Stimulated activated effector memory CD8-positive, alpha-beta T cell treated with anti-CD3 and anti-CD28 coated beads, Interleukin-12 subunit alpha, Interleukin-12 subunit beta, amount 100 ng/mL, for 72 hours (primary cell): ENCODE data around the gene VSX1.

ENCODE experiments used
- ATAC-seq: fragments of 150-1000 bp; cut with Tn5 transposase; 2 replicates; pipeline ENCODE4 v1.10.0; 2021
- DNase-seq, 2 donors: peaks; one replicate each; pipeline ENCODE4 v3.0.0; 2021 to 2022; ENCODE audit warnings: low spot score in 2 of 2
- H3K27ac Mint-ChIP-seq: one replicate; pipeline ENCODE4 v1.8.0; 2022; ENCODE audit warnings: mild to moderate bottlenecking, mixed read lengths
- H3K36me3 Mint-ChIP-seq: one replicate; pipeline ENCODE4 v1.8.0; 2022; ENCODE audit warnings: mild to moderate bottlenecking, mixed read lengths
- H3K4me1 Mint-ChIP-seq: one replicate; pipeline ENCODE4 v1.8.0; 2022; ENCODE audit warnings: mixed read lengths
- H3K4me3 Mint-ChIP-seq: one replicate; pipeline ENCODE4 v1.8.0; 2022; ENCODE audit warnings: mild to moderate bottlenecking, mixed read lengths
- H3K9me3 Mint-ChIP-seq: one replicate; pipeline ENCODE4 v1.8.0; 2022; ENCODE audit warnings: mixed read lengths

VSX1 gene

GRCh38 chr20:25063546-25063945 lies 18.4 kb downstream of the VSX1 start:
- ATAC-seq (no peak), DNase-seq (no peak)
- Mint-ChIP-seq H3K27ac (no peak overlapping the region), H3K4me1 (peaks cover 17% of the 10 kb centered on the region), H3K9me3 (no peaks in the 10 kb centered on the region), H3K4me3 (no peak overlapping the region), H3K36me3 (no peaks in the 10 kb centered on the region)

DNA sequence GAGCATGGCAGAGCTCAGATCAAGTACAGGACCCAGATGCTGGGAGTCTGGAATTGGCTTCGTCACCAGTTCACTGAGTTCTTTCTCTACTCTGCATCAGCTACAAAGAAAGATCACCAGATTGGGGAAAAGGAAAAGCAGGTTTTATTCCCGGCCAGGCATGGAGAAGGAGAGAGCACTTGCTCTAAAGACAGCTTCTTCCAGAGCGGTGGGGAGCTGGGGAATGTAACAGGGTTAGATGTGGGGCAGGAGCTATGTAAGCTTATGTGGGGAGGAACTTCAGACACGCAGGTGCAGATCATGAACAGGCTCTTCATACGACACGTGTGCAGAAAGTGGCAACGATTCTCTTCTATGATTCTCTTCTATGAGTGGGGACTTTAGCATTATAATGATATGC lies 19.1 kb downstream of the VSX1 start:
- ATAC-seq, result no peak
- Mint-ChIP-seq H3K36me3 (no peaks in the 10 kb centered on the region), H3K4me3 (no peak overlapping the region), H3K9me3 (no peaks in the 10 kb centered on the region), H3K27ac (no peak overlapping the region), H3K4me1 (peaks cover 17% of the 10 kb centered on the region)
- no peak for DNase-seq

DNA sequence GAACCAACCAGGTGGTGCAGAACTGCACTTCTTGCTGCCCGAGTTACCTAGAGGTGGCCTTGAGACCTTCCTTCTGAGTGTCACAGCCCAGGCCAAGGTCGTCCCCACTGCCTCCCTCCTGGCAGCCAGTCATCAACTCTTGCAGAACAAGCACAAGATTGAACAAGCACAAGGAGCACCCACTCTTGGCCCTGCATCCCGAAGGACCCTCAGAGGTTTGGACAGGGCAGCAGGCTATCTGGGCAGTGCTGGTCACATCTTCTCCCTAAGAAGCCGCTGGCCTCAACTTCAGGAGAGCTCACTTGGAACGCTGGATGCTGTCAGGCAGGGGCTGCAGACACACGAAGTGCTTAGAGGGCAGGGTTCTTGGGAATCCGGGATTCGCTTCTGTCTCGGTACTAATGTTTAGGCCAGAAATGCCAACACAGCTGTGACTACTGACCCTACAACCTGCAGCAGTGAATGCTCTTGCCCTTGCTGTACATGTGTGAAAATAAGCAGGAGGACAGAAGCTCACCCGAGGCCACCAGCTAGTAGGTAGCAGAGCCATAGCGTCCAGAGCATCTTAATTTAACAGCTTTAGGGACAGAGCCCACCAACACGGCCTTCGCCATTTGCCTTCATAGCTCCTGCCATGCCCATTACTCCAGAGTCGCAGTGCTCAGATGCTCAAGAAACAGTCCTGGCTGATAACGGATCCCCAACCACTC lies 20.0 kb downstream of the VSX1 start:
- DNase-seq, result no peak
- H3K27ac Mint-ChIP-seq, result no peak overlapping the region
- no peaks in the 10 kb centered on the region for H3K36me3 Mint-ChIP-seq
- peaks cover 18% of the 10 kb centered on the region for H3K4me1 Mint-ChIP-seq
- no peak overlapping the region for H3K4me3 Mint-ChIP-seq
- ATAC-seq, result no peak
- no peaks in the 10 kb centered on the region for H3K9me3 Mint-ChIP-seq

GRCh38 chr20:25061103-25061799 lies 20.7 kb downstream of the VSX1 start:
- Mint-ChIP-seq H3K36me3 (peaks cover 3% of the 10 kb centered on the region), H3K27ac (no peak overlapping the region), H3K4me1 (peaks cover 23% of the 10 kb centered on the region), H3K4me3 (no peak overlapping the region), H3K9me3 (no peaks in the 10 kb centered on the region)
- no peak for ATAC-seq
- DNase-seq, result no peak

- no peak for ATAC-seq
- Mint-ChIP-seq H3K4me1 (peaks cover 24% of the 10 kb centered on the region), H3K27ac (no peak overlapping the region), H3K9me3 (no peaks in the 10 kb centered on the region), H3K36me3 (peaks cover 5% of the 10 kb centered on the region), H3K4me3 (no peak overlapping the region)
- DNase-seq, result no peak
Measured at GRCh38 chr20:25059866-25060465, 22.0 kb downstream of the VSX1 start.

- H3K4me1 Mint-ChIP-seq, result peaks cover 33% of the 10 kb centered on the region
- ATAC-seq, result no peak
- no peaks in the 10 kb centered on the region for H3K9me3 Mint-ChIP-seq
- H3K4me3 Mint-ChIP-seq, result peak overlapping the region; percentile 77
- H3K27ac Mint-ChIP-seq, result peak overlapping the region; percentile 30
- peaks cover 5% of the 10 kb centered on the region for H3K36me3 Mint-ChIP-seq
- no peak for DNase-seq
Measured at GRCh38 chr20:25058847-25059810, 22.8 kb downstream of the VSX1 start.

GRCh38 chr20:25058051-25058846 lies 23.7 kb downstream of the VSX1 start, which contains the start of gene ACSS1:
Gene ACSS1, minus strand, starts transcription at chr20:25058139. Its CDS starts 37 bp downstream, at chr20:25058102.
- Mint-ChIP-seq H3K36me3 (peaks cover 5% of the 10 kb centered on the region), H3K9me3 (no peaks in the 10 kb centered on the region), H3K27ac (peak within 1 kb of the TSS; percentile 82), H3K4me1 (peaks cover 42% of the 10 kb centered on the region), H3K4me3 (peak within 1 kb of the TSS; percentile 77)
- ATAC-seq (peak; percentile 76), DNase-seq (peak; percentile 58 to 87)

- peak; percentile 65 to 89 for DNase-seq
- peak overlapping the region; percentile 82 for H3K27ac Mint-ChIP-seq
- peak; percentile 68 for ATAC-seq
- peak overlapping the region; percentile 77 for H3K4me3 Mint-ChIP-seq
- H3K9me3 Mint-ChIP-seq, result no peaks in the 10 kb centered on the region
- peaks cover 45% of the 10 kb centered on the region for H3K4me1 Mint-ChIP-seq
- peaks cover 5% of the 10 kb centered on the region for H3K36me3 Mint-ChIP-seq
Measured at GRCh38 chr20:25057234-25058050, 24.5 kb downstream of the VSX1 start.

DNA sequence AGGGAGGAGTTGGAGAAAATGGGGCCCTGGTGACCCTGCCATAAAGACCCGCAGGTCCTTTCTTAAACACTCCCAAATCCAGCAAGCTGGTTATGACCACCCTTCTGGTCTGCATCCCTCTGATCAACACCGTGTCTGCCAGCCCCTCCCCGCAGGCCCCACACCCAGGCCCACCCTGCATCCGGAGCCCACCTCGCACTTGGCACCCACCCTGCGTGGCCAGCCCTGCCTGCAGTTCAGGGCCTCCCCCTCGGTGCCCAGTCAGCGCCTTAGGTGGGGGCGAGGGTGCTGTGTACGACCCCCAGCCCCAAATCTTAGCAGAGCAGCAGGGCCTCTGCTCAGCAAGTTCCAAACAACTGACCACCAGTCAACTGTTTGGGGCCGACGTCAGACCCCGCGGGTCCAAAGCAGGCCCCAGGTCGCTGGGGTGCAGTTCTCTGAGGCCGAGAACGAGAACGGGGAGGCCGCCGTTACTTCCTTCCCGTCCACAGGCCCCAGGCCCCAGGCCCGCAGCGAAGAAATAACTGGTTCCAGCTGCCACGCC lies 25.2 kb downstream of the VSX1 start:
- Mint-ChIP-seq H3K27ac (peak overlapping the region; percentile 82), H3K4me1 (peaks cover 52% of the 10 kb centered on the region), H3K4me3 (peak overlapping the region; percentile 77), H3K9me3 (no peaks in the 10 kb centered on the region), H3K36me3 (peaks cover 5% of the 10 kb centered on the region)
- ATAC-seq, result no peak
- DNase-seq, result no peak

DNA sequence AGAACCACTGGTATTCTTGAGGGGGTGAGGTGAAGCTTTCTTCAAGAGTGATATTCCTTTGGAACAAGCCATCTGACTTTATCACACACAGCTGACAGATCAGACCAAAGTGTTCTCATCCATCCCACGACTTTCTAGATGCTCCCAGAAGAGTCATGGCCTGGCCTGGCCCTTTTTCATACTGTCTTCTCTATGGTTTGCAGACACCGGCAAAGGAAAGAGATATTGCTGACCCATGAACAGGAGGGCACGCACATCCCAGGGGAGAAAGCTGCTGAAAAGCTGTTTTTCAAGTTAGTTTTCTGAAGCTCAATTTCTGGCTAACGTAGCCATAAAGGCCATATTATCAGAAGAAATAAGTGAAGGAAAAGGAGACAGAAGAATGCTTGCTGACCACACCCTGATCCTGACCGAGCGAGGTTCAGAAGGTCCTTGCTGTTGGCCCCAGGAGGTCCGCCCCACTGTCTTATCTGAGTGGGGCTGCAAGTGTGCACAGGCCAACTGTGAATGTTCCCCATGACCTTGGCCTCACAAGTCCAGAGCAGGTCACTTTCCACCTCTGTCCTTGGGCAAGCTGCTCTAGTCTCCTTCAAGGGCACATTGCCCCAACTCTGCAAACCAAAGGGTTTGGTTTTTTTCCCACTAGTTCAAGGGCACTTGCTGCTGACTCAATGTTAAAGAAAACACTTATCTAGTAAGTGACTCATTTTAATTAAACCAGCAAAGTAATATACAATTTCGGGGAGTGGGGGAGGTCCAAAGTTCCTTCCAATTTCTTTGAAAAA lies 26.0 kb downstream of the VSX1 start:
- Mint-ChIP-seq H3K36me3 (peaks cover 5% of the 10 kb centered on the region), H3K27ac (peak overlapping the region; percentile 82), H3K4me1 (peaks cover 61% of the 10 kb centered on the region), H3K9me3 (no peaks in the 10 kb centered on the region), H3K4me3 (peak overlapping the region; percentile 77)
- ATAC-seq (no peak), DNase-seq (no peak)

DNA sequence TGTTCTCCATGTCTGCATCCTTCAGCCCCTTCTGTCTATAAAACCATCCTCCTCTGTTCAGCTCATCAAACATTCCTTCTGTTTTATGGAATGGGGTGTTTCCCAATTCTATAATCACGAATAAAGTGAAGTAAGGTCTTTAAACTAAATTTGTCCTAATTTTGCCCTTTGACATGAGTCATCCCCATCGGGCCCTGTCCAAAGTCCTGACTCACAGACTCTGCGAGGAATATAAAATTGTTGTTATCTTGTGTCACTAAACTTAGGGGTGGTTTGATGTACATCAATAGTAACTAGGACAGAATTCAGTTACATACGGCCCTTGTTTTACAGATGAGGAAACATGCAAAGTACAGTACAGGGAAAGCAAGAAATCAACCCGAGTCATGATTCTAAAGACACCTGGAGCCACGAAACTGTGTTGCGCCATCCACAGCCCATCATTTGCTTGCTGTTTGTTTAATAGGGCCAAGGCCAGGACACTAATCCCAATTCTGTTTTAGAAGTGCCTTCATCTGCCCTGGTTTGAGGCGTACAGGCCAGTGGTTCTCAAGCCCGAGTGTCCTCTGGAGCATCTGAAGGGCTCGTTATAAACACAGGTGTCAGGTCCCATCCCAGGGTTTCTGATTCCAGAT lies 26.8 kb downstream of the VSX1 start:
- Mint-ChIP-seq H3K4me1 (peaks cover 63% of the 10 kb centered on the region), H3K36me3 (peaks cover 5% of the 10 kb centered on the region), H3K9me3 (no peaks in the 10 kb centered on the region), H3K4me3 (no peak overlapping the region), H3K27ac (no peak overlapping the region)
- ATAC-seq (no peak), DNase-seq (no peak)

GRCh38 chr20:25054096-25054820 lies 27.7 kb downstream of the VSX1 start:
- ATAC-seq, result no peak
- Mint-ChIP-seq H3K36me3 (peaks cover 5% of the 10 kb centered on the region), H3K4me3 (no peak overlapping the region), H3K9me3 (no peaks in the 10 kb centered on the region), H3K4me1 (peaks cover 72% of the 10 kb centered on the region), H3K27ac (no peak overlapping the region)
- no peak for DNase-seq
